Right kidney (tissue), 9 donors: ENCODE measurements around the gene NLN.
"Not testable (repeated sequence)": the region's sequence is repeated elsewhere in the genome, so short reads cannot be mapped to it uniquely, and the experiment has no call there.

Experiments used
- DNase-seq: peaks from one replicate; pipeline ENCODE4 v3.0.0-alpha.2; 2016
- long read RNA-seq, 8 donors: transcript quantifications; one replicate each; lab custom pipeline, GENCODE V29; 2026

The NLN gene
- long read RNA-seq, donor 1, full-length matches to known transcripts, result 4 of 4 reads
- long read RNA-seq, donor 1, partial matches to known transcripts, result 0 of 4 reads
- long read RNA-seq, donor 1, other reads (novel, unspliced or antisense), result 0 of 4 reads
- long read RNA-seq, donor 2, full-length matches to known transcripts, result 2 of 2 reads
- long read RNA-seq, donor 2, partial matches to known transcripts, result 0 of 2 reads
- long read RNA-seq, donor 2, other reads (novel, unspliced or antisense), result 0 of 2 reads
- long read RNA-seq, donor 3, full-length matches to known transcripts, result 2 of 2 reads
- long read RNA-seq, donor 3, partial matches to known transcripts, result 0 of 2 reads
- long read RNA-seq, donor 3, other reads (novel, unspliced or antisense), result 0 of 2 reads
- long read RNA-seq, donor 4, full-length matches to known transcripts, result 2 of 2 reads
- long read RNA-seq, donor 4, partial matches to known transcripts, result 0 of 2 reads
- long read RNA-seq, donor 4, other reads (novel, unspliced or antisense), result 0 of 2 reads
- long read RNA-seq, donor 5, full-length matches to known transcripts, result 10 of 10 reads
- long read RNA-seq, donor 5, partial matches to known transcripts, result 0 of 10 reads
- long read RNA-seq, donor 5, other reads (novel, unspliced or antisense), result 0 of 10 reads
- long read RNA-seq, donor 6, full-length matches to known transcripts, result 3 of 3 reads
- long read RNA-seq, donor 6, partial matches to known transcripts, result 0 of 3 reads
- long read RNA-seq, donor 6, other reads (novel, unspliced or antisense), result 0 of 3 reads
- long read RNA-seq, donor 7, full-length matches to known transcripts, result 5 of 5 reads
- long read RNA-seq, donor 7, partial matches to known transcripts, result 0 of 5 reads
- long read RNA-seq, donor 7, other reads (novel, unspliced or antisense), result 0 of 5 reads
- long read RNA-seq, donor 8, full-length matches to known transcripts, result 3 of 3 reads
- long read RNA-seq, donor 8, partial matches to known transcripts, result 0 of 3 reads
- long read RNA-seq, donor 8, other reads (novel, unspliced or antisense), result 0 of 3 reads

GRCh38 chr5:65721720-65722574, at the start of gene NLN, which contains the start of gene SGTB:
Gene NLN, plus strand, starts transcription at chr5:65722205. Its CDS starts 169 bp downstream, at chr5:65722374.
Gene SGTB, minus strand, starts transcription at chr5:65722109. Its CDS starts 1,302 bp downstream, at chr5:65720807.
- DNase-seq, result peak; percentile 95

GRCh38 chr5:65672796-65673195, 49.2 kb upstream of the NLN start:
- DNase-seq, result no peak

- DNase-seq, result no peak
Observed at GRCh38 chr5:65674749-65675148, 47.3 kb upstream of the NLN start.

- DNase-seq, result not testable (repeated sequence)
Observed at GRCh38 chr5:65676056-65676455, 45.9 kb upstream of the NLN start.

- DNase-seq, result no peak
Observed at GRCh38 chr5:65682148-65682547, 39.9 kb upstream of the NLN start.

- no peak for DNase-seq
Observed at GRCh38 chr5:65693121-65693520, 28.9 kb upstream of the NLN start.

- no peak for DNase-seq
Observed at GRCh38 chr5:65695162-65695755, 26.7 kb upstream of the NLN start.

GRCh38 chr5:65695896-65696295, 26.1 kb upstream of the NLN start:
- DNase-seq, result no peak

GRCh38 chr5:65696892-65697291, 25.1 kb upstream of the NLN start:
- no peak for DNase-seq

GRCh38 chr5:65699338-65699737, 22.7 kb upstream of the NLN start:
- no peak for DNase-seq

- no peak for DNase-seq
Observed at GRCh38 chr5:65702036-65702435, 20.0 kb upstream of the NLN start.

GRCh38 chr5:65704621-65705239, 17.3 kb upstream of the NLN start:
- no peak for DNase-seq

- no peak for DNase-seq
Observed at GRCh38 chr5:65707663-65708062, 14.3 kb upstream of the NLN start.

GRCh38 chr5:65708145-65708544, 13.9 kb upstream of the NLN start:
- DNase-seq, result no peak

GRCh38 chr5:65718576-65719310, 3.3 kb upstream of the NLN start:
- no peak for DNase-seq

GRCh38 chr5:65721050-65721719, 820 bp upstream of the NLN start:
- no peak for DNase-seq

GRCh38 chr5:65722575-65723403, 784 bp downstream of the NLN start:
- DNase-seq, result peak; percentile 77

- no peak for DNase-seq
Observed at GRCh38 chr5:65727491-65728156, 5.6 kb downstream of the NLN start.
